Heart left ventricle (tissue), 13 donors: ENCODE results near the gene P2RX7.

Experiments used
- POLR2A ChIP-seq, 2 donors: fragments of 450-650 bp; IDR thresholded peaks; one replicate each; pipeline ENCODE4 v1.6.1; 2017; ENCODE audit warnings: antibody characterized with exemption in 2 of 2, mild to moderate bottlenecking in 2 of 2, moderate library complexity in 2 of 2
- TF ChIP-seq, protein P1 (sequence below), 12 donors: fragments of 200-600 bp; sonication (generic) in 4 of 12; IDR thresholded peaks; one replicate each; pipeline versions ENCODE4 v1.5.0 to v1.8.0; 2018 to 2022; ENCODE audit warnings: antibody characterized with exemption in 12 of 12, mild to moderate bottlenecking in 5 of 12
- donor health status: ischemic (EF 13 %, LVEDD 7.1; RV severe dilation, severe dysfunction).
- donor health status: DM: no; HTN: yes; CAD: no.
- donor health status: DM: no; HTN: no; CAD: no.
- donor health status: ischemic (EF 25% LVEDD 6.9; RV normal size, moderate dysfunction).
- donor health status: ischemic (EF 25% LVEDD 5.7; RV mildly dilated, moderate dysfunction).
- donor health status: ischemic (EF 35%, LVEDD 5.7; RV mildly dilated, moderate dysfunction).
- donor health status: nonischemic (EF 11% LVEDD 7.7; RV severe dilation, severe dysfunction).
- donor health status: DM: yes; HTN: yes; CAD: no.
- donor health status: PGD.
- donor health status: ischemic (EF 29% LVEDD 5.4; RV normal size, mild dysfunction).
- donor health status: nonischemic (EF 23%, LVEDD 6.1; RV moderate dilation, normal function).

DNA sequence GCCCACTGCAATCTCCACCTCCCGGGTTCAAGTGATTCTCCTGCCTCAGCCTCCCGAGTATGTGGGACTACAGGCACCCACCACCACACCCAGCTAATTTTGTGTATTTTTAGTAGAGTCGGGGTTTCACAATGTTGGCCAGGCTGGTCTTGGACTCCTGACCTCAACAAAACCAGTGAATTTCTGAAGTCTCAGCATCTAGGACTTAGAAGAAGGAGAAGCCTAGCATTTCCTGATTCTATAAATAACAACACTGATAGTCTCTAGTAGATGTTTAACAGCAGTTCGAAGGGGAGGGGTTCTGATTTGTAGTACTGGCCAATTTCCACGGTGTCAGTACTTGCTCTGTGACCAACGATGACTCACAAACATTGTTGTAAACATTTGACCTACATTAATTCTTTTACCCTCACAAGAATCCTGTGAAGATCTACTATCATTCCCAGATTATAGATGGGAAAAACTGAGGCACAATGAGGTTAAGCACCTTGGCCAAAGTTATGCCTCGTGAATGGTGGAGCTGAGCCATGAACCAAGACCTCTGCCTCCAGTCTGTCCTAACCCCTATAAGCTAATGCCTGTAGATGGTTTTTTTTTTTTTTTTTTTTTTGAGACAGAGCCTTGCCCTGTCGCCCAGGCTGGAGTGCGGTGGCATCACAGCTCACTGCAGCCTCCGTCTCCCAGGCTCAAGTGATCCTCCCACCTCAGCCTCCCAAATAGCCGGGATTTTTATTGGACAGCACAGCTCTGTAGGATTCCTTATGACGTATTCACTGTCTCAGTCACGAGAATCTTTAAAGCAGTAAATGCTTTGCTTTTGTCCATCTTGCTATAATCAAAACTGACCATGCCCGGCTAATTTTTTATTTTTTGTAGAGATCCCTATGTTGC, 82.4 kb downstream of the P2RX7 start:
- TF ChIP-seq, protein P1, sequence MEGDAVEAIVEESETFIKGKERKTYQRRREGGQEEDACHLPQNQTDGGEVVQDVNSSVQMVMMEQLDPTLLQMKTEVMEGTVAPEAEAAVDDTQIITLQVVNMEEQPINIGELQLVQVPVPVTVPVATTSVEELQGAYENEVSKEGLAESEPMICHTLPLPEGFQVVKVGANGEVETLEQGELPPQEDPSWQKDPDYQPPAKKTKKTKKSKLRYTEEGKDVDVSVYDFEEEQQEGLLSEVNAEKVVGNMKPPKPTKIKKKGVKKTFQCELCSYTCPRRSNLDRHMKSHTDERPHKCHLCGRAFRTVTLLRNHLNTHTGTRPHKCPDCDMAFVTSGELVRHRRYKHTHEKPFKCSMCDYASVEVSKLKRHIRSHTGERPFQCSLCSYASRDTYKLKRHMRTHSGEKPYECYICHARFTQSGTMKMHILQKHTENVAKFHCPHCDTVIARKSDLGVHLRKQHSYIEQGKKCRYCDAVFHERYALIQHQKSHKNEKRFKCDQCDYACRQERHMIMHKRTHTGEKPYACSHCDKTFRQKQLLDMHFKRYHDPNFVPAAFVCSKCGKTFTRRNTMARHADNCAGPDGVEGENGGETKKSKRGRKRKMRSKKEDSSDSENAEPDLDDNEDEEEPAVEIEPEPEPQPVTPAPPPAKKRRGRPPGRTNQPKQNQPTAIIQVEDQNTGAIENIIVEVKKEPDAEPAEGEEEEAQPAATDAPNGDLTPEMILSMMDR (IDR thresholded peaks at IDR 0.05): no peak
- no peak for TF ChIP-seq POLR2A (IDR thresholded peaks at IDR 0.05)
